DMS79 (cell line): ENCODE data around the gene PLXNA2.

Source experiments
- DNase-seq: peaks from one replicate; lab custom pipeline; 2025; lab: John Stamatoyannopoulos, UW

Gene PLXNA2

GRCh38 chr1:207993477-207994445 is 250.4 kb downstream of the PLXNA2 start:
- no peak for DNase-seq

- no peak for DNase-seq
Measured at GRCh38 chr1:207992677-207993236, 251.4 kb downstream of the PLXNA2 start.

GRCh38 chr1:207991583-207992026 is 252.6 kb downstream of the PLXNA2 start:
- no peak for DNase-seq

GRCh38 chr1:207990876-207991582 is 253.2 kb downstream of the PLXNA2 start:
- DNase-seq: no peak

DNA sequence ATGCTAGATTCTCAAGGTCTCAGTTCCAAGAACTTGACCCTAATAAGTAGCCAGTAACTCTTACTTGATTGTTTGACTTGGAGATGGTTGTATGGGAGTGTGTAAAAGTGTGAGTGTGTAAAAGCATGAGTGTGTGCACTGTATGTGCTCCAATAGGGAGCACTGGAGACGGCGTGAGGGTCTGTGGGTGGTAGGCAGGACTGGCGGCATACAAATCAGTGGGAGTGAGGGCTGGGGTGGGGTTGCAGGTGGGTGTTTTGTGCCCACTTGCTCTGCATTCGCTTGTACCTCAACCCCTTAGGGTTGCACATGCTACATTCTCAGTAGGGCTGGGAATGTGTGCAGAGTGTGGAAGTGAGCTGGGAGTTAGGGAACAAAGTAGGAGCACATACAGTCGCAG is 253.7 kb downstream of the PLXNA2 start:
- DNase-seq: no peak

GRCh38 chr1:207988326-207989165 is 255.6 kb downstream of the PLXNA2 start:
- DNase-seq: no peak

DNA sequence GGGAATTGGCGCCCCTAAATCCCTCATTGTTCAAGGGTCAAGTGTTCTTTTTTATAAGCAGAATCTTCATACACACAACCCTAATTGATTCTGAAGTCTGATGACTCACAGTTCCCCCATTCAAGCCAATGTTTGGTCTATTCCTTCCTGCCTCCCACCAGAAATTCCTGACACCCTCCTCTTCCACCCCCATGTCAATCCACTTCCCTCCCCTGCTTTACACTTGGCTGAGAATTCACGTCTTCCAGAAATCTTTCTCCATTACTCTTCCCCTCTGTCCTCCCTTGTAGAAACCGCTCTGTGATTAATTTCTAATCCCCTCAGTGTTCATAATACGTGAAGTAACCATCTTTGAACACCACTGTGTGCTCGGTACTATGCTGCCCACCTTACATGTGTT is 257.0 kb downstream of the PLXNA2 start:
- no peak for DNase-seq

- no peak for DNase-seq
Measured at GRCh38 chr1:207985996-207986395, 258.2 kb downstream of the PLXNA2 start.

DNA sequence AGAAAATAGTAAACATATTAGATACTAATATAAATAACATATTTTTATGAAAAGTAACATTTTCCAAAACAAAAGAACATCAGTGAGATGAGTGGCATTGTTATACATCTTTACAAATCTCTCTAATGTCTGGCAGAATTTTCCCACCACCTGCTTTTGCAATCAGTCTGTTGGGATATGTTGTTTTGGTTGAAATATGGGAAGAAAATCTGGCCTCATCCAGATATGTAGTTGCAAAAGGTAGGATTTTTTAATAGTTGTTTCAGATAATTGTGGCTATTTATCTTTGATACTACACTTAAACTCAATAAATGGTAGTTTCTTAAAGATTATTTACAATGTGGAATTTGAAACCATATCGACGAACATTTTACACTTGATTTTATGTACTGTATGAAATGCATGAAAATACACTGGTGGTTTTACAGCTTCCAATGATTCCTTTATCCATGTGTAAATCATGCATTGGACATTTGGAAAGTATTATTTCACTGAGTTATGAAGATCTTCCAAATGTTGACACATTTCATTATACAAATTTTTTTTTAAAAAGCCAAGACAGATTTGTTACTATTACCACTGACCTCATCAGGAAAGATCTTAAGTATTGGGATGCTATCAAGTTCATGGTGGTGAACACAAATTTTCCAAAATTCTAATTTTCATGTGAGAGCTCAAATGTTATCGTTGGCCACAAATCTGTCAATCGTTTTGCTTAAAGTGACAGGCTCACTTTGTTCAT is 259.2 kb downstream of the PLXNA2 start:
- DNase-seq: no peak

GRCh38 chr1:207983044-207983635 is 261.0 kb downstream of the PLXNA2 start:
- DNase-seq: no peak

- DNase-seq: no peak
Measured at GRCh38 chr1:207981976-207982375, 262.2 kb downstream of the PLXNA2 start.

- no peak for DNase-seq
Measured at GRCh38 chr1:207978441-207978840, 265.7 kb downstream of the PLXNA2 start.

- no peak for DNase-seq
Measured at GRCh38 chr1:207977876-207978275, 266.3 kb downstream of the PLXNA2 start.

DNA sequence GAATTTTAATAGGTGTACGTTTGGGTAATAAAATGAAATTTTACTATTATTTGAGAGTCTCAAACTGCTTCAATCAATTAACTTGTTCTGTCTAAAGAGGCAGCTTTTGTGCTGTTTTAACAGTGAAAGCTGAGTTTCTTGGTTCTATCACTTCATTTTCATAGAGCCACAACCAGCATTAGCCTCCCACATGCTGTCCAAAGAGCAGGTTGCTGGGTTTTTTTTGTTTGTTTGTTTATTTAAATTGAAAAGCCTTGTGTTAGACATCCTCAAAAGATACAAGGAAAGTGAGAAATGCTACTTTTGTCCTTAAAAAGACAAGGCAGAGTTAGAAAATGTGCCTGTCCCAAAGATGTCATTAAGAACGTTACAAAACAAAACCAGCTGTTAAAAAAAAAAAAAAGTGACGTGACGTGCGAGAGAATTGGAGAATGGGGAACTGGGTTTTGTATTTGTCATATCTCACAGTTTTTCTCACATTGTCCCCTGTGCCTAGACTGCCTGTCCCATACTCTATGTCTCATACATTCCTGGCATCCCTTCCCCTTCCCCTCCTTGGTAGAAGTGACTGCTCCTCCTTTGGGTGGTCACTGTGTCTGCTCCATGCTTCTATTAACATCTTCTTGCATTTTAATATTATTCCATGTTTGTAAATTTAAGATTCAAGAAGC is 270.2 kb downstream of the PLXNA2 start:
- no peak for DNase-seq

- DNase-seq: no peak
Measured at GRCh38 chr1:207972337-207972736, 271.8 kb downstream of the PLXNA2 start.
